Activated CD4-positive, alpha-beta T cell treated with anti-CD3 and anti-CD28 coated beads for 4 hours (primary cell): Measurements from ENCODE around the gene KIFC3.
"Not testable (repeated sequence)": the region's sequence is repeated elsewhere in the genome, so short reads cannot be mapped to it uniquely, and the experiment has no call there.

Experiments used
- DNase-seq, 2 donors: peaks; one replicate each; pipeline ENCODE4 v3.0.0-alpha.2; 2020

Gene KIFC3

GRCh38 chr16:57736419-57737351 lies 65.6 kb downstream of the KIFC3 start:
- DNase-seq, result peak; percentile 33

DNA sequence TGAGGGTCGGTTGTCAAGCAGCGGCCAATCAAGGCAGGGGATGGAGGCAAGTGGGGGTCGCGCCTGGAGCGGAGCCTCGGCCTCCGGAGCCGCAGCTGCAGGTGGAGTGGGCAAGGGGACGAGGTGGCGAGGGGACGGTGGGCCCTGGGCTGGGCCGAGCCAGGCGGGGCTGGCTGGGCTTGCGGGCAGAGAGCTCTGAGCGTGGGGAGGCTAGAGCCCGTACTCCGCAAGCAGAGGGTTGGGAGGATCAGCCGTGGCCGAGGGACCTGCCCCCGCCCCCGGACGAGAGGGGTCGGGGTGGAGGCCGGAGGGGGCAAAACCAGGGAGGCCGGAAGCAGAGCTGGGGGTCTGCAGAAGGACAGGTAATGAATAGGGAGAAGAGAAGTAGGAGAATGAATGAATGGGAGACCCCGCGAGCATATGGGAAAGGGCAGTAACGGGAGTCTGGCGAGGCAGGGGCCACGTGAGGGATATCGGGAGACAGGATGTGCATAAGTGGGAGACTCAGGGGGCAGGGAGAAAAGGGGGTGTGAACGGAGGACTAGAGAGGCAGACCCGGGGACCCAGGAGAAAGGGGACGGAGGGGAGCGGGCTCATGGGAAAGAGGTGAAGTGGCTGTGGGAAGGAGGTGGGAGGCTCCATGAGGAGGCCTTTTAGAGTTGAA lies 66.4 kb downstream of the KIFC3 start, which contains the start of gene KATNB1:
Gene KATNB1 (plus strand): TSS at position 16 of the 664 bp plus-strand sequence. CDS start 1,474 bp downstream, outside the sequence.
- DNase-seq, result no peak

- DNase-seq, result peak; percentile 96 to 97
These were observed 67.2 kb downstream of the KIFC3 start for GRCh38 chr16:57734925-57735754.

DNA sequence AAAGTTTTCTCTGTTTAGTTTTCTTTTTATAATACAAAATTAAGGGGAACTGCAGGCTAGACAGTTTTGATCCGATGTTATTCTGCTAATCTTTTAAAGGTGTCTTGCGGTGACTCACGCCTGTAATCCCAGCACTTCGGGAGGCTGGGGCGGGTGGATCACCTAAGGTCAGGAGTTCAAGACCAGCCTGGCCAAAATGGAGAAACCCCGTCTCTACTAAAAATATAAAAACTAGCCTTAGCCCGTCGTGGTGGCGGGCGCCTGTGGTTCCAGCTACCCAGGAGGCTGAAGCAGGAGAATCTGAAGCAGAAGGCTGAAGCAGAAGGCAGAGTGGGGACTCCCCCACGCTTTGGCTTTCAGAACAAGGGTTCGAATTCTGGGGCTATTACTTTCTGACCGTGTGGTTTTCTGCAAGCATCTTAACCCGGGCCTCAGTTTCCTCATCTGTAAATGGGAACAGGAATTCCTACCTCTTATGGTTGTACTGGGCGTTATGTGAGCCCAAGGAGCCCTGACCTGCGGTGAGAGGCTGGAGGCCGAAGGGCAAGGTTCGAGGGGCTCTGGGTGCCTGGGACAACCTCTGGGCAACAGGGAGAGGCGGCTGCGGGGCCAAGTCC lies 67.9 kb downstream of the KIFC3 start:
- DNase-seq, result no peak

DNA sequence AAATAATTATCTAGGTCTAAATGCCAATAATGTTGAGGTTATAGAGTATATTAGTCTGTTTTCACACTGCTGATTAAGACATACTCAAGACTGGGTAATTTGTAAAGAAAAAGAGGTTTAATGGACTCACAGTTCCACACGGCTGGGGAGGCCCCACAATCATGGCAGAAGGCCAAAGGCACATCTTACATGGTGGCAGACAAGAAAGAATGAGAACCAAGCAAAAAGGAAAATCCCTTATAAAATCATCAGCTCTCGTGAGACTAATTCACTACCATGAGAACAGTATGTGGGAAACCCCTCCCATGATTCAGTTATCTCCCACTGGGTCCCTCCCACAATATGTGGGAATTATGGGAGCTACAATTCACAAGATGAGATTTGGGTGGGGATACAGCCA lies 69.6 kb downstream of the KIFC3 start:
- no peak for DNase-seq

DNA sequence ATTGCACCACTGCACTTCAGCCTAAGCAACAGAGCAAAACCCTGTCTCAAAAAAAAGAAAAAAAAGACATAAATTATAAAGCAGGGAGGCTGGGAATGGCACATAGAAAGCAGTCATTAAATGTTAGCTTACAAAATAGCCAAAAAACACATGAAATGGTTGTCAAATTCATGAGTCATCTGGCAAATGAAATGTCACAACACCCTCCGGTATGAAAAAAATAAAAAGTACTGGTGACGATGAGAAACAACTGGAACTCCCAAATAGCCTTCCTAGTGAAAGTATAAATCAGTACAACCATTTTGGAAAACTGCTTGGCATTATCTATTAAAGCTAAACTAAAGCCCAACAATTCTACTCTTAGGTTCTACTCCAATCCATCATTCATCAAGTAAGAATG lies 70.3 kb downstream of the KIFC3 start:
- DNase-seq, result no peak

DNA sequence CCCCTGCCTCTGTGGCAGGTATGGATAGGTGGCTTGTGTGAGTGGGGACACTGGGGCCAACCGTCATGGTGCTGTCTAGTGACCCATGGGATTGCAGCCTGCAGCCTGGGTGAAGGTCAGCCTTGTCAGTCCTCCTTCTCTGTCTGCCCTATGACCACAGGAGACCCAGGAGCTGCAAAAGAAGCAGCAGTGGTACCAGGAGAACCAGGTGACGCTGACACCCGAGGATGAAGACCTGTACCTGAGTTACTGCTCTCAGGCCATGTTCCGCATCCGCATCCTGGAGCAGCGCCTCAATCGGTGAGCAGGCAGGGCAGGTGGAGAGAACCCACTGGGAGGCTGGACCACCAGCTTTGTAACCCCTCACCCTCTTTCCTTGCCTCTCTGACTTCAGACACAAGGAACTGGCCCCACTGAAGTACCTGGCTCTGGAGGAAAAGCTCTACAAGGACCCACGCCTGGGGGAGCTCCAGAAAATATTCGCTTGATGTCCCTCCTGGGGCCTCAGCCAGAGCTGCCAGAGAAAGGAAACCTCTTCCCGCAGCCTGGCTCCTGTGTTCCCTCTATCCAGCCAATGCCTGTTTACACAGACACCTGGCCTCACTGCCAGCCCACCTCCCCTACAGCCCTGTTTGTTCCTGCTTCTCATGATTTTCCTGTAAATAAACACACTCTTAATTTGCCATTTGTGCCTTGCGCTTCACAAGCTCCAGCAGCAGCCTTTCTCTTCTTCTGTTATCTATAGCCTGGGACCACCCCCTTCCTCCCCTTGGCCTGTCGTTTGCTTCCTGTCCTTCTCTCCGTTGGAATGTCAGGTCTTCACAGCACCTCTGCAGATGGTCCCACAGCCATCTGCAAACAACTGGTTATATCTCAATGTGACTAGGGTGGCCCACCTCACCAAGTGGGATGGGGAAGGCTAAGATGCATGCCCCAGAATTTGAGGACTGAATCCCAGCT lies 71.2 kb downstream of the KIFC3 start:
- no peak for DNase-seq

DNA sequence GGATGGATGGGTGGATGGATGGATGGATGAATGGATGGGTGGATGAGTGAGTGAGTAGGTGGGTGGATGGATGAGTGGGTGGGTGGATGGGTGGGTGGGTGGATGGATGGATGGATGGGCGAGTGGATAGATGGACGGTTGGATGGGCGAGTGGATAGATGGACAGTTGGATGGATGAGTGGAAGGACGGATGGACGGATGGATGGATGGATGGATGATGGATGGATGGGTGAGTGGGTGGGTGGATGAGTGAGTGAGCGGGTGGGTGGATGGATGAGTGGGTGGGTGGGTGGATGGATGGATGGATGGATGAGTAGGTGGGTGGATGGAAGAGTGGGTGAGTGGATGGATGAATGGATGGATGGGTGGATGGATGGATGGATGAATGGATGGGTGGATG lies 72.4 kb downstream of the KIFC3 start:
- not testable (repeated sequence) for DNase-seq

DNA sequence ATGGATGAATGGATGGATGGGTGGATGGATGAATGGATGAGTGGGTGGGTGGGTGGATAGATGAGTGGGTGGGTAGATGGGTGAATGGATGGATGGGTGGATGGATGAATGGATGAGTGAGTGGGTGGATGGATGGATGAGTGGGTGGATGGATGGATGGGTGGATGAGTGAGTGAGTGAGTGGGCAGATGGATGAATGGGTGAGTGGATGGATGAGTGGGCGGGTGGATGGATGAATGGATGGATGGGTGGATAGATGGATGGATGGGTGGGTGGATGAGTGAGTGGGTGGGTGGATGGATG lies 73.2 kb downstream of the KIFC3 start:
- DNase-seq, result no peak

DNA sequence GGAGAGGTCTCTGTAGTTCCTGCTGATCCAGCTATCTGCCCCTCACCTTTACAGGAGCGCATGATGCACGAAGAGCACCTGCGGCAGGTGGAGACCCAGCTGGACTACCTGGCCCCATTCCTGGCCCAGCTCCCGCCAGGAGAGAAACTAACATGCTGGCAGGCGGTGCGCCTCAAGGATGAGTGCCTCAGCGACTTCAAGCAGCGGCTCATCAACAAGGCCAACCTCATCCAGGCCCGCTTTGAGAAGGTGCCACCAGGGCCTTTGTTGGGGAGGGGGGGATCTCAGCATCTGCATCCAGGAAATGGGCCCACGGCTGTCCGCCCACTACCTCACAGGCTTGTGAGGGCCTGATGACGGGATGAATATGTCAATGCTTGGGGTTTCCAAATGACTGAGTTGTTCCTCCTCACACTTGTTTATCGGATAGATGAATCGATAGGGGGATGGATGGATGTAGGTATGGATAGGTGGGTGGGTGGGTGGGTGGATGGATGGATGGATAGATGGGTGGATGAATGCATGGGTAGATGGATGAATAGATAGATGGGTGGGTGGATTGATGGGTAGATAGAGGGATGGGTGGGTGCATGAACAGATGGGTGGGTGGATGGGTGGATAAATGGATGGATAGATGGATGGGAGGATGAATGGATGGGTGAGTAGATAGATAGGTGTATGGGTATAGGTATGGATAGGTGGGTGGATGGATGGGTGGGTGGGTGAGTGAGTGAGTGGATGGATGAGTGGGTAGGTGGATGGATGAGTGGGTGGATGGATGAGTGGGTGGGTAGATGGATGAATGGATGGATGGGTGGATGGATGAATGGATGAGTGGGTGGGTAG lies 73.7 kb downstream of the KIFC3 start:
- DNase-seq, result no peak

DNA sequence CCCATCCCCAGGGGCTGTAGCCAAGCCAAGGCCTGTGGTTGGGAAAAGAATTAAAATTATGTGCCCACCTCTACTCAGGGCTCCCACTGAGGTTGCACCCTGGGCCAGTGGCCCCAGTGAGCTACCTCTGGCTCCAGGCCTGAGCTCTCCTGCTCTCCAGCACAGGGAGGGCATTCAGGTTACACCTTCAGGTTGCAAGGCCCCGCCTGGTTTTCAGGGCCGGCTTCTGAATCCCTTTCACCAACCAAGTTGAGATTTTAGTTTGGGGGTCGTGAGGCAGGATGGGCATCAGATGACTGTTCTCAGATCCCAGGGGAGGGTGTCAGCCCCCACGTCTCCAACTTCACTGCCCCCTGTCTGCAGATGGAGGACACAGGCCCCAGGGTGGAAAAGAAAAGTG lies 74.7 kb downstream of the KIFC3 start:
- DNase-seq, result no peak

- no peak for DNase-seq
These were observed 75.8 kb downstream of the KIFC3 start for GRCh38 chr16:57726433-57726947.

DNA sequence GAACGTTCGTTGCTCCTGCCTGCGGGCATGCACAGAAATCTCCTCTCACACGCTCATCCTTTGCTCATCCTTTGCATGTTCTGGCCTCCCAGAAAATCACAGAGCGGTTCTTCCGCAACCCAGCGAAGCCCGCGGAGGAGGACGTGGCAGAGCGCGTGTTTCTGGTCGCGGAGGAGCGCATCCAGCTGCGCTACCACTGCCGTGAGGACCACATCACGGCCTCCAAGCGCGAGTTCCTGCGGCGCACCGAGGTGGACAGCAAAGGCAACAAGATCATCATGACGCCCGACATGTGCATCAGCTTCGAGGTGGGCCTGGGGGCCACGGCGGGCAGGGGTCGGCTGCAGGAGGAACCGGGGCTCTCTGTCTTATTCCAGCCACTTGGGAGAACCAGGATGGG lies 76.3 kb downstream of the KIFC3 start:
- DNase-seq, result no peak

DNA sequence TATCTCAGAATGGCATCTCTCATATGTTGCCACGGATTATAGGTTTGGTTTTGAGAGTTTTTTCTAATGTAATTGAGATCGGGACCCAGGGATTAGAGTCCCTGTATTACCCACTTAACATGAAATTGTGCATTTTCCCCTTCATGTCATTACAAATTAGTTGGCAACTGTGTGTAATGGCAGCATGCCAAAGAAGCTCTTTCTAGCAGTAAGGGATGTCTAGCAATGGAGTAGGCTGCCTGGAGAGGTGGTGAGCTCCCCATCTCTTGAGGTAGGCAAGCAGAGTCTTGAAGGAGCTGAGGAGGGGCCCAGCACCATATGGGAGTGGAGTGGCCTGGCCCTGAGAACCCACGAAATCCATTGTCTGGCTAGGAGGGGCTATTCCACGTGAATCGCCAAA lies 76.7 kb downstream of the KIFC3 start:
- DNase-seq, result no peak

DNA sequence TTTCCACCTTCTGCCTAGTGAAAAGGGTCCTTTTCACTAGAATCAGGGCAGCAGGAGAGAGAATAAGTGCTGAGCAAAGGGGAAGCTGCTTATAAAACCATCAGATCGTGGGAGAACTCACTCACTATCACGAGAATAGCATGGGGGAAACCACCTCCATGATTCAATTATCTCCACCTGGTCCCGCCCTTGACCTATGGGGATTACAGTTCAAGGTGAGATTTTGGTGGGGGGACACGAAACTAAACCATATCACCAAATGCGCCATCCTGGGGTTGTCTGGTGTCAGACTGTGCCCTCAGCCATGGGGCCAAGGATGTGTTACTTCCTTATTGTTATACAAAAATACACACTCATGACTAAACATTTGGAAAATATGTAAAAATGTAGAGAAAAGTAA lies 77.1 kb downstream of the KIFC3 start:
- no peak for DNase-seq

DNA sequence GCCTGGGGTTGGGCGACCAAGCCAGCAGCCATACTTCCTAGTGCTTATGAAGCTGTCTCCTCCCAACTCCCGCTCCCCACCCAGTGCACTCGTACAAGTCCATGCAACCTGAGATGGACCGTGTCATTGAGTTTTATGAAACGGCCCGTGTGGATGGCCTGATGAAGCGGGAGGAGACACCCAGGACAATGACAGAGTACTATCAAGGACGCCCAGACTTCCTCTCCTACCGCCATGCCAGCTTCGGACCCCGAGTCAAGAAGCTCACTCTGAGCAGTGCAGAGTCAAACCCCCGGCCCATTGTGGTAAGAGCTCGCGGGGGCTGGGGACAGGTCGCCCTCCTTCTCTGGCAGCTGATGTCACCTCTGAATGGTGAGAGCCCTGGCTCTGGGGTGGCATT lies 77.8 kb downstream of the KIFC3 start:
- no peak for DNase-seq

DNA sequence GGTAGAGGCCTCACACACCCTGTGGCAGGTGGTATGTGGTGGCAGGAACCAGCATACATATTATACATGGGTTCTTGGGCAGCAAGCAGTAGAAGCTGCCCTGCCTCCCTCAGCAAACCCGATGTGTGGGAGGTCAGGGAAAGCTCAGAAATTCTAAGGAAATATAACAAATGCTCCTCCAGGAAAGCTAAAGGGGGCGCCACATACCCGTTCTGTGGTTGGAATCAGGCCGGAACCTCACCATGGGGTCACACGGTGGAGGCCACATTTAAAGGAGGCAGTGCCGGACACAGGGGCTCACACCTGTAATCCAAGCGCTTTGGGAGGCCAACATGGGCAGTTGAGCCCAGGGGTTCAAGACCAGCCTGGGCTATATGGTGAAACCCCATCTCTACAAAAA lies 79.1 kb downstream of the KIFC3 start:
- DNase-seq, result no peak

DNA sequence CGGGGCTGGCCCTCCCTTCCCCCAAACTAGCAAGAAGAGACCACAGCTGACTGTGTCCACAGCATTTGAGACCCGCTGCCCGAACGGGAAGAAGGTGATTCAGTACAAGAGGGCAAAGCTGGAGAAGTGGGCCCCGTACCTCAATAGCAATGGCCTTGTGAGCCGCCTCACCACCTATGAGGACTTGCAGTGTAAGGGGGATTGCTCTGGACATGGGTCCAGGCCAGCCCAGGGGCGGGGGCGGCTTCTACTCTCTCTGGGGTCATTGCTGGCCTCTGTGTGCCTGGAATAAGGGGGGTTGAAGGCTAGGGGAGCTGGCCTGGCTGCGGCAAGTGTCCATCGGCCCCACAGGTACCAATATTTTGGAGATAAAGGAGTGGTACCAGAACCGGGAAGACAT lies 79.6 kb downstream of the KIFC3 start:
- no peak for DNase-seq

- DNase-seq, result no peak
These were observed 80.1 kb downstream of the KIFC3 start for GRCh38 chr16:57722210-57722499.

GRCh38 chr16:57721356-57722209 lies 80.7 kb downstream of the KIFC3 start:
- no peak for DNase-seq
